AG04450 (cell line): Measurements from ENCODE around the gene TUB. TPM values are rescaled to one million over a fixed set of nuclear protein-coding genes. Genes with fewer than 3 reads are reported as not detected.

Experiments
- CTCF ChIA-PET: fragments of 300-600, 350-600 bp; formaldehyde crosslinking; extraction: SDS; loops from one replicate; lab custom pipeline; 2022; ENCODE audit warnings: antibody characterized with exemption, inconsistent platforms; lab: Charles Lee
- POLR2A ChIA-PET: fragments of 350-600 bp; formaldehyde crosslinking; extraction: SDS; loops from one replicate; lab custom pipeline; 2021; ENCODE audit warnings: antibody characterized with exemption, inconsistent platforms; lab: Yijun Ruan, JAX
- DNase-seq: peaks from one replicate; pipeline ENCODE4 v3.0.0-alpha.2; 2011; ENCODE audit warnings: low read depth, low spot score
- H3K27ac ChIP-seq: one replicate; pipeline ENCODE4 v1.5.1; 2012; ENCODE audit warnings: low read depth, low read length, control low read depth
- H3K27me3 ChIP-seq: one replicate; pipeline ENCODE4 v1.6.0; 2012; ENCODE audit warnings: low read length; ENCODE audit not compliant: control insufficient read depth, insufficient read depth
- H3K4me3 ChIP-seq: 2 replicates; pipeline ENCODE4 v1.5.1; 2011; ENCODE audit warnings: mild to moderate bottlenecking, low read depth, low read length, control low read depth
- H3K9me3 ChIP-seq: 2 replicates; pipeline ENCODE4 v1.5.1; 2012; ENCODE audit warnings: low read length; ENCODE audit not compliant: control insufficient read depth, insufficient read depth
- CTCF ChIP-seq: IDR thresholded peaks from 2 replicates; pipeline ENCODE4 v1.5.1; 2011; ENCODE audit warnings: low read depth, low read length, control low read depth, inconsistent platforms
- polyA plus RNA-seq: library from polyadenylated mRNA; depleted of rRNA; stranded (reverse); fragments of >200 nt; gene quantifications from 2 replicates; pipeline ENCODE4 v1.2.3, GENCODE V29; 2011

The TUB gene
- polyA plus RNA-seq, 1 experiment: 13.9 TPM

- CTCF ChIA-PET: interaction anchor here (0.7 to 4.8 kb wide), 7 partner anchors 24 to 162 kb away, joined by 3 to 23 read pairs (median 9); no protein-coding TSS in a partner anchor
- H3K27me3 ChIP-seq: peaks cover 3% of the 10 kb centered on the region
- H3K27ac ChIP-seq: no peak overlapping the region
- H3K9me3 ChIP-seq: no peaks in the 10 kb centered on the region
- no peak for TF ChIP-seq CTCF
- POLR2A ChIA-PET: no interaction called here
- DNase-seq: no peak
- H3K4me3 ChIP-seq: no peak overlapping the region
Measured at GRCh38 chr11:8066911-8067455, 14.0 kb upstream of the TUB start.

DNA sequence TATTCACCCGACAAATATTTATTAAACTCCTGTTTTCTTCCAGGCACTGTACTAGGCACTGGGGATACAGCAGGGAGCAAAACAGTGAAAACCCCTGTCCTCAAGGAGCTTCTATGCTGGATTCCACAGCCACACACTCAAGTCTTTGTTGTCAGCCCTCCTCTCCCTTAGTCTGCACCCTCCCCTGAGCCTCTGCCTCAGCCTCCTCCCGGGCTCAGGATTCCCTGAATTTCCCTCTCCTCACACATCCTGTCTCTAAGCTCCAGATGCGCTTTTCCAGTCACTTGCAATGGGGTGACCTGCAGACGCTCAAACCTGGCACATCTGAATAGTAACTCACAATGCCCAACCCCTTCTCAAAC lies 13.5 kb upstream of the TUB start:
- CTCF ChIA-PET: interaction anchor here (0.7 to 4.8 kb wide), 7 partner anchors 23 to 162 kb away, joined by 3 to 23 read pairs (median 9); no protein-coding TSS in a partner anchor
- Histone ChIP-seq H3K4me3 (no peak overlapping the region), H3K27me3 (peaks cover 3% of the 10 kb centered on the region), H3K9me3 (no peaks in the 10 kb centered on the region), H3K27ac (no peak overlapping the region)
- POLR2A ChIA-PET: no interaction called here
- no peak for DNase-seq
- TF ChIP-seq CTCF: no peak

DNA sequence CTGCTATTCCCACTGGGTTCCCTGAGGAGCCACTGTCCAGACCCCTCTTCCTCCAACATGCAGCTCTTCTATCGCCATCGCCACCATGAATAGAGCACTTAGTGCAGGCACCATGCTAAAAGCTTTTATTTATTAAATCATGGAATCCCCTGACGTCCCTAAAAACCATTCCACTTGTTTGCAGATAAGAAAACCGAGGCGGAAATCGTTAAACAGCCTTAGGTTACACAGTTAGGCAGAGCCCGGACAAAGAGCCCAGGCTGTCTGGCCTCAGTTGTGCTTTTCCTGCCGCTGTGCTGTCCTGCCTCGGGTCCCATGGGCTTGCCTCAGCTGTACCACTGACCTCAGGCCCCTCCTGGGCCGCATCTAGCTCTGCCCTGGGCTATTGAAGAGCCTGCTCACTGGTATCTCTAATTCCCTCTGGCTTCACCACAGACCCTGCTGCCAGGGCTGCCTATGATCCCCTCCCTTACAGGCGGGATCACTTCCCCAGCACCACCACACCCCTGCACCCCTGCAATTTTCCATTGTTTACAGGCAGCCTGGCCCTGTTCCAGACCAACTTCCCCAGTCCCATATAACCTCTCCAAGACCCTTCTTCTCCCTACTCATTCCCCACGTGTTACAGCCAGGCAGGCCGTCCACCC lies 13.0 kb upstream of the TUB start:
- no peak for DNase-seq
- ChIA-PET POLR2A (no interaction called here), CTCF (interaction anchor here (0.9 to 4.8 kb wide), 6 partner anchors 23 to 163 kb away, joined by 3 to 23 read pairs (median 11); no protein-coding TSS in a partner anchor)
- TF ChIP-seq CTCF: no peak
- H3K27ac ChIP-seq: peak overlapping the region; percentile 61
- no peak overlapping the region for H3K4me3 ChIP-seq
- H3K9me3 ChIP-seq: no peaks in the 10 kb centered on the region
- H3K27me3 ChIP-seq: peaks cover 6% of the 10 kb centered on the region

DNA sequence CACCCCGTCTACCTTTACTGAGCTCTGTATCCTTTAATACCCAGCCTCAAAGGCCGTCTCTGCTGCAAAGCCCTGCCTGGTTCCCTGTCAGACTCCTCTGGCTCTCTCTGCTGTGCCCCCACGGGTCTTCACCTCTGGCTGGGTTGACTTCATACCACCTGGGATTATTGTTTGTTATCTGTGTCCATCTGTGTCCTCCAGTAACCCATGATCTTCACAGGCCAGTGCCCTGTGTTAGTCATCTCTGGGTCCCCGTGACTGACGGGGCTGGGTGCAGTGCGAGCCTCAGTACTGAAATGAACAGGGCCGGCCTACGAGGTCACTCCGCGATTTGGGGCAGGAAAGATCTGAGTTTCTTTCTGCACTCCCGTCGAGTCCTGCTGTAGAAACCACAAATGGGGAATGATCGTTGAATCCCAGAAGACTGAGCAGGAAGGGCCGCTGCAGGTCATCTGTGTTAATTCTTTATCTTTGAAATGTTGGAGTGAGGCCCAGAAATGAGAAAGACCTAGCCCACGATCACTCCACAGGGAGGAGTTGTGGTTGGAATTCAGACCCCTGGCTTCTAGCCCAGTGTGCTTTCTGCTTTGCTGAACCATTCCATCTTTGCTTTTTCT lies 12.3 kb upstream of the TUB start:
- CTCF ChIA-PET: interaction anchor here (2.5 to 4.8 kb wide), 3 partner anchors 31 to 62 kb away, joined by 13 to 23 read pairs (median 14); no protein-coding TSS in a partner anchor
- DNase-seq: peak; percentile 74
- H3K4me3 ChIP-seq: no peak overlapping the region; the same call in 1 of the 2 replicates

More for the DNA sequence above, 12.3 kb upstream of the TUB start:
- no peak for TF ChIP-seq CTCF
- POLR2A ChIA-PET: no interaction called here
- peaks cover 6% of the 10 kb centered on the region for H3K27me3 ChIP-seq
- peak overlapping the region; percentile 61 for H3K27ac ChIP-seq
- no peaks in the 10 kb centered on the region for H3K9me3 ChIP-seq
